OCI-M1 (cell line): ENCODE measurements around the gene NOX4.
"Not testable (repeated sequence)": the region's sequence is repeated elsewhere in the genome, so short reads cannot be mapped to it uniquely, and the experiment has no call there.

Experiments
- DNase-seq: peaks from one replicate; lab custom pipeline; 2025; lab: John Stamatoyannopoulos, UW

Gene NOX4

GRCh38 chr11:89303029-89303428, 188.1 kb downstream of the NOX4 start:
- DNase-seq, result not testable (repeated sequence)

GRCh38 chr11:89295023-89295422, 196.2 kb downstream of the NOX4 start:
- DNase-seq, result not testable (repeated sequence)

GRCh38 chr11:89293965-89294679, 197.1 kb downstream of the NOX4 start:
- DNase-seq, result no peak

GRCh38 chr11:89288004-89288403, 203.2 kb downstream of the NOX4 start:
- not testable (repeated sequence) for DNase-seq

GRCh38 chr11:89286601-89287000, 204.6 kb downstream of the NOX4 start:
- not testable (repeated sequence) for DNase-seq

GRCh38 chr11:89281032-89281677, 210.0 kb downstream of the NOX4 start:
- not testable (repeated sequence) for DNase-seq

- no peak for DNase-seq
Observed at GRCh38 chr11:89279176-89279575, 212.0 kb downstream of the NOX4 start.

GRCh38 chr11:89275966-89276365, 215.2 kb downstream of the NOX4 start:
- no peak for DNase-seq
